ENCODE results near the gene MMP23B. TPM values are rescaled to one million over a fixed set of nuclear protein-coding genes. Genes with fewer than 3 reads are reported as not detected.

MMP23B gene
- total RNA-seq, 1 donor from 2014 or later = 5.4 TPM

DNA sequence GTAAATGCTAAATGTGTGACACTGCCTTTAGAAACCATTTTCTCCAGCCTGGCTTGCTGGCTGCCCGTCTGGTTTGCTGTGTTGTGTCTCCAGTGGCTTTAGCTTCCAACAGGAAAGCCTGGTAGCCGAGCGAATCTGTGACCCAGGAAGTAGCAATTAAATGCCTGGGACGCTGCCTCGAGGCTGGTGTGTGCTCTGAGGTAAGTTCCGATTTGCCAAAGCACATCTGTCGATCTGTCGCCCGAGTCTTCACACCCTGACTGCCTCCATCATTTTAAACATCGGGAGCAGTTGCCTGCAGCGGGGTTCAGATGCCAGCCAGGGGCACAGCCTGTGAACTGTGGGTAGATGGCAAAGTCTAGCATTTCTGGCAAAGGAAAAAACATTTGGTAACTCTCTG lies 14.5 kb upstream of the MMP23B start:
- ATAC-seq (no peak), DNase-seq (ENCODE audit: low spot score) (no peak)
- intact Hi-C loops (cut with DNase I) = no loop called here

DNA sequence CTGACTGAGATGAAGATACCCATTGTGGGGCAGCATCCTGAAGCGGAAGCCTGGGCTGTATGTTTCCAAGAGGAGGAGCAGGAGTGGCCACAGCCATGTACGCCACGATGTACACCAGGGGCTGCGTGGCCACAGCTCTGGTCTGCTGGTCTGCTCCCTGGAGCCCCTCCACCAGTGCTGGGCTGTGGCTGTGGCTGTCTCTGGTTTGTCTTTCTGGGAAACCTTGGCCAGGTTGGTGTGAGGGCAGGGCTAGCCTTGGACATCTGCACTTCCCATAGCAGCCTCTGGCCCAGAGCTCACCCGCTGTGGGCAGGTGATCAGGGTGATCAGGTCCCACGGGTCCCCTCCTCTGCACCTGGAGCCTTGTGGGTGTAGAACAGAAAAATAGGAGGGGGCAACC lies 14.0 kb upstream of the MMP23B start:
- DNase-seq (ENCODE audit: low spot score) (no peak), ATAC-seq (no peak)
- intact Hi-C loops (cut with DNase I) = no loop called here

DNA sequence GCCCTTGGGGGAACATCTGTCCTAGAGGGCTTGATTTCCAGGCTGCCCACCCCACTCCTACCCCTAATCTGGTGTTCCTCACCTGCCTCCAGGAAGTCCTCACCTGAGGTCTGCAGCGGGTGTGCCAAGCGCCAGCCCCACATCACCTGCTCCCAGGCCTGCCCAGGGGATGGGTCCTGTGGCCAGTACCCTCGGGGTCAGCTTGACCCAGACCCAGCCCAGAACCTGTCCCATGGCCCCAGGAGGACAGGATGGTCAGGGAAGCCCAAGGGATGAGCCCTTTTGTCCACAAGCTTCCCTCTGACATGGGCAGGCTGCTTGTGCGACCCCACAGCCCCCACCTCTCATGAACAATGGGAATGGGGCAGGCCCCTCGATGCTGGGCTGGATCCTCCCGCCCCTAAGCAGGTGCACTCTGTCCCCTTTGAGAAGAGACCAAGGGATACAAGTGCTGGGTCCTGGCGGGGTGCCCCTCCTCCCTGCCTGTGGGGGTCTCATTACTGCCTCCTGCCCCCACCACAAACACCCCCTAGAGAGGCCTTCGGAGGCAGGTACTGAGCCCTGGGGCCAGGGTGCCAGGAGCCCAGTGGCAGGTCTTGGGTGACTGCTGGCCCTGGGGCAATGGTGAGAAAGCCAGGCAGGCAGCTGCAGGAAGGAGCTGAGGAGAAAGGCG lies 13.4 kb upstream of the MMP23B start:
- no peak for DNase-seq (ENCODE audit: low spot score)
- ATAC-seq = no peak
- intact Hi-C loops (cut with DNase I) = no loop called here

DNA sequence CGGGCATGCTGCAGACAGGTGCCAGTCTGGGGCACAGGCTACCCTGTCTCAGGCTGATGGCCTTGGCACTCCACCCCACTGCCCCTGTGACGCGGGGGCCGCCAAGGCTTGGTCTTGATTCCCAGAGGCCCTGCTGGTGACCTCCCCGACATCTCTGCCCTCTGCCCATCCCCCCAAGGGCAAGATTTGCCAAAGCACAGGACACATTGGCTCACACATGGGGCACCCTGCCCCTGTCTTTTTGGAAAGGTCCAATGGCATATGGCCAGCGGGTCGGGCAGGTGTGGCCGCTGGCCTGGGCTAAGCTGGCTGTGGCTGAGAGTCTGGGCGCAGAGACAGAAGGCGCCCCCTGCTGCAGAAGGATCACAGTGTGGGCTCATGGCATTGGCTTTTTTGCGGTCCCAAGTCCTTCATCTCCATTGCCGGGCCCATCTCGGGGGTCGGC lies 12.0 kb upstream of the MMP23B start:
- ATAC-seq = no peak
- intact Hi-C loops (cut with DNase I) = no loop called here
- DNase-seq (ENCODE audit: low spot score) = no peak

DNA sequence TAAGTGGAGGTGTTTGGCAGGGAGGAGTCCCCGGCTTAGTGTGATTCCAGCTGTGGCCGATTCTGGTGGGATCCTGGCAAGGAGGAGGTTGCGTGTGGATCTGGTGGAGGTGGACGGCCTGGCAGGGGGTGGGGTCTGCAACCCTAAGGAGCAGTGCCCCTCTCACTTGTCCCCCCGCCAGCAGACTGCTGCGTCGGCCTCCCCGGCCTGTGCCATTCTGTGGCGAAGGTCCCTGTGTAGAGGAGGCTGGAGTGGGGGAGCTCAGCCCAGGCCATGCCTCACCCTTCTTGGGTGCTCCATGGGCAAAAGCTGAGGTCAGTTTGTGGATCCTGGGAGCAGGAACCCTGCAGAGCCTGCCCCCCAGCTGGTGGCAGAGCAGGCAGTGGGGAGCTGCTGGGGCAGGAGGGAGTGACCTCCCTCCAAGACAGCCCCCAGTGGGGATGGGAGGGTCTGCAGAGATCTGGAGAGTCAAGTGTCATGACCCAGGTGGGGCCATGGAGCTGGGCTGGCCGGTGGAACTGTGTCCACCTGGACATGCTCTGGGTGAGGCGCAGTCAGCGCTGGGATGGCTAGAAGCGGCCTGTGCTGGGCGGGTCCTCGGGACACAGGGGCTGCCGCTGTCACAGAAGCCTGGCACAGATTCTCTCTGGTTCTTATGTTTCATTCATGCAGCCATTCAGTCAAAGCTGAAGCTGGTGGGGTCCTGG lies 11.4 kb upstream of the MMP23B start:
- no peak for ATAC-seq
- intact Hi-C loops (cut with DNase I) = no loop called here
- DNase-seq (ENCODE audit: low spot score) = no peak

- intact Hi-C loops (cut with DNase I) = no loop called here
- ATAC-seq (no peak), DNase-seq (ENCODE audit: low spot score) (no peak)
Measured at GRCh38 chr1:1621173-1622009, 10.6 kb upstream of the MMP23B start.

DNA sequence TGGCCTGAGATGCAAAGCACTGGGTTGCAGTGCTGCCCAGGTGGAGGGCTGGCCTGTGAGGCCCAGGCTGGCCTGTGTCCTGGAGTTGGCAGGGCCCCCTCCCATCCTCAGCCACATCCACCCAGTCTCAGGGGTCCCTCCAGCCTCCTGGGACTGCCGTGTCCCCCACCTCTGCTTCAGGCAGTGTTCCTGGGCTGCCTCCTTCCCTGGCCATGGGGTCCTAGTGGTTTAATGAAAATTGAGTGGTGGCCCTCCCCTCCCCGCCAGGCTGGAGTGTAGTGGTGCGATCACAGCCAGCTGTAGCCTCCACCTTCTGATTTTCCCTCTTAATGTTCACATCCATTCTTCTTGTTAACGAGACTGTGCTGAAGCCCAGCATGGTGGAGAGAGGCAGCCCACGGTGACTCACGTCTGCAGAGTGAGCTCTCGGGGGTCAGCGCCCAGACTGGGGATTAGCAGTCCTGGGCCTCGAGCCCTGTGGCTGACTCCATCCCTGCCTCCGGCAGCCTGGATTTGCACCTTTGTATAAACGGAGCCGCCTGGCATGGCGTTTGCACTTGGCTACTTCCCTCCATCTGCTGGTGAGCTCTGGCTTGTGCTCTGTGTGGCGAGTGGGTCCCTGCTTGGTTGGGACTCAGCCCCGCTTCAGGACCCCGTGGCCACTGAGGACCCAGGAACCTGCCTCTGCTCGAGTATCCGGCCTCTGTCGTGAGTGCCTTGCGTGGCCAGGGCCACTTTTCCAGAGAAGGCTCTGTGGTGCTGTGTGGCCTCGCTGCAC lies 9.8 kb upstream of the MMP23B start:
- no peak for DNase-seq (ENCODE audit: low spot score)
- ATAC-seq = no peak
- intact Hi-C loops (cut with DNase I) = no loop called here

DNA sequence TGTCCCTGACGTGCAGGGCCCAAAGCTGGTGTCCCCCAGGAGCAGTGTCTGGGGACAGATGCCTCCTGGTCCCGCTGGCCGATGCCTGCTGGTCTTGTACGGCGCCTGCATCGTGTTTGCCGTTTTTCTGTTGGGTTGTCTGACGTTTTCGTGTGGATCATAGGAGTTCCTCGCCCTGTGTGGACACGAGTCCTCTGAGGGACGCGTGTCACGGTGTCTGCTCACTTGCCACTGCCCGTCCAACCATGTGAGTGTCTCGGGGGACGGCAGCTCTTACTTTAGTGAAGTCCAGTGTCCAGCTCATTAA lies 9.2 kb upstream of the MMP23B start:
- ATAC-seq (no peak), DNase-seq (ENCODE audit: low spot score) (no peak)
- intact Hi-C loops (cut with DNase I) = no loop called here

DNA sequence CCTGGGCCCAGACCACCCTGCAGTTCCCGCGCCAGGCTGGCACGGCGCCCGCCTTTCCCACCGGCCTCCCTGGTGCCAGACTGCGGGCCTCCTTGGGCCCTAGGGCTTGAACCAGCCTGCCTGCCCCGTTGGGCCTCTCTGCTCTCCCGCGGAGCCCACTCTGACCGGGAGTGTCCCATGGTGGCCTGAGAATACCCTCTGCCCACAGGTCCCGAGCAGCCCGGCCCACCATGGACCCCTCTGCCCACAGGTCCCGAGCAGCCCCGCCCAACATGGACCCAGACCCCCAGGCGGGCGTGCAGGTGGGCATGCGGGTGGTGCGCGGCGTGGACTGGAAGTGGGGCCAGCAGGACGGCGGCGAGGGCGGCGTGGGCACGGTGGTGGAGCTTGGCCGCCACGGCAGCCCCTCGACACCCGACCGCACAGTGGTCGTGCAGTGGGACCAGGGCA lies 8.8 kb upstream of the MMP23B start:
- intact Hi-C loops (cut with DNase I) = no loop called here
- DNase-seq (ENCODE audit: low spot score) (no peak), ATAC-seq (no peak)

DNA sequence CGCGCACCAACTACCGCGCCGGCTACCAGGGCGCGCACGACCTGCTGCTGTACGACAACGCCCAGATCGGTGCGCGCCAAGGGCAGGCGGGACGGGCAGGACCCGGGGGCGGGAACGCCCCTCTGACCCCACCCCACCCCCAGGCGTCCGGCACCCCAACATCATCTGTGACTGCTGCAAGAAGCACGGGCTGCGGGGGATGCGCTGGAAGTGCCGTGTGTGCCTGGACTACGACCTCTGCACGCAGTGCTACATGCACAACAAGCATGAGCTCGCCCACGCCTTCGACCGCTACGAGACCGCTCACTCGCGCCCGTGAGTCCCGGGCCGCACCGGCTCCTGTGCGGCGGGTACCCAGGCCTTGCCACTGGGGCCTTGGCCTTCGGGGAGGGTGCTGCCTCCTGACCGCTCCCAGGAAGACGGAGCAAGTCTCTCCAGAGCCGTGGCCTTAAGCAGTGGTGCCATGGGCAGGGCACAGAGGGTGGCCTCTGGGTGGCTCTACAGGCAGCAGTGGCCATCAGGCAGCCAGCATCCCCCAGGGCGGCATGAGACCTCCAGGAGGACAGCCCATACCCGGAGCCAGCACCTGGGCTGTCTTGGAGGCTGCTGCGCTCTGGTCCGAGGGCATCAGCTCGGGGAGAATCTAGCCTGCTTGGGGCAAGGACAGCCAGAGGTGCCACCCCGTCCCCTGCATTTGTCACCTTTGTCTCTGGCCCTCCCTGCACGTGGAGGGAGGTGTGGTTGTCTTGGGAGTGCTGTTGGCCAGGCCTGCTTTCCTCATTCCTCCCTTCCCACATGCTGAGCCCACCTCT lies 8.1 kb upstream of the MMP23B start:
- intact Hi-C loops (cut with DNase I) = no loop called here
- DNase-seq (ENCODE audit: low spot score) = no peak
- no peak for ATAC-seq

GRCh38 chr1:1624443-1625403 lies 7.2 kb upstream of the MMP23B start:
- ATAC-seq (no peak), DNase-seq (ENCODE audit: low spot score) (no peak)
- intact Hi-C loops (cut with DNase I) = no loop called here

- DNase-seq (ENCODE audit: low spot score) = no peak
- intact Hi-C loops (cut with DNase I) = no loop called here
- no peak for ATAC-seq
Measured at GRCh38 chr1:1625404-1625775, 6.6 kb upstream of the MMP23B start.

- ATAC-seq (no peak), DNase-seq (ENCODE audit: low spot score) (no peak)
- intact Hi-C loops (cut with DNase I) = no loop called here
Measured at GRCh38 chr1:1625824-1626206, 6.2 kb upstream of the MMP23B start.

GRCh38 chr1:1626207-1627141 lies 5.5 kb upstream of the MMP23B start:
- DNase-seq (ENCODE audit: low spot score) = no peak
- ATAC-seq = no peak
- intact Hi-C loops (cut with DNase I) = no loop called here

DNA sequence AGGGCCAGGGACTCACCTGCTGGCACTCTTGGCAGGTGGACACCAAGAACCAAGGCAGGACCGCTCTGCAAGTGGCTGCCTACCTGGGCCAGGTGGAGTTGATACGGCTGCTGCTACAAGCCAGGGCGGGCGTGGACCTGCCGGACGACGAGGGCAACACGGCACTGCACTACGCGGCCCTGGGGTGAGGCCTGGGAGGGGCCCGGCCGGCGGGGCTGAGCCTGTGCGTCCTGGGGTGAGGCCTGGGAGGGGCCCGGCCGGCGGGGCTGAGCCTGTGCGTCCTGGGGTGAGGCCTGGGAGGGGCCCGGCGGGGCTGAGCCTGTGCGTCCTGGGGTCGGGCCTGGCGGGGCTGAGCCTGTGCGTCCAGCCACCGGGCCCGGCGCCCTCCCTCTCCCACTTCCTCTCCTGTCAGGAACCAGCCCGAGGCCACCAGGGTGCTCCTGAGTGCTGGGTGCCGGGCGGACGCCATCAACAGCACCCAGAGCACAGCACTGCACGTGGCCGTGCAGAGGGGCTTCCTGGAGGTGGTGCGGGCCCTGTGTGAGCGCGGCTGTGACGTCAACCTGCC lies 4.6 kb upstream of the MMP23B start:
- ATAC-seq (no peak), DNase-seq (ENCODE audit: low spot score) (no peak)
- intact Hi-C loops (cut with DNase I) = no loop called here

Measured in sciatic nerve (tissue), 2 donors.